Measurements from ENCODE around the gene CYP27A1.

DNA sequence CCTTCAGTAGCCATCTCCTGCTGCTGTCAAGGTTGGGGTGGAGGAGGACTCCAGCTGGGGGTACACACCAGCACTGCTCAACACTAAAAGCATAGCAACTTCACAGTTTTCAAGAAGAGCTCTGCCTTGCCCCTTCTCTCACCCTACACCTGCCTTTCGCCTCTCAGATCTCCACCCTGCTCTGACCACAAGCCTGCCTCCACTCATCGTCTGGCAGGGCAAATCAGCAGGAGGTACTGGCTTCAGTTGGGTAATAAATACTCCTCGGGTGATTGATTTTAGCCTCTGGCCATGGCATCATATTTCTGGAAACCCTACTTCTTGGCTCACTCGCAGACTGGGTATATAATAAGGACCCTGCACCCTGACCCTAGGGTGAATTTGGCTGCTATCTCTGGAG, 52.7 kb downstream of the CYP27A1 start:
- no peak for TF ChIP-seq POLR2A (IDR thresholded peaks at IDR 0.05; ENCODE audit: low read length)
- no peak for TF ChIP-seq GATA1 (IDR thresholded peaks at IDR 0.05; ENCODE audit: low read depth, low read length)

Data from erythroblast (primary cell).